HepG2 (cell line): ENCODE measurements around the gene LIME1. TPM values are rescaled to one million over a fixed set of nuclear protein-coding genes. Genes with fewer than 3 reads are reported as not detected.
A peak's percentile ranks its signal among the peaks of the same experiment; 100 is the strongest.

ENCODE experiments used
- ARNTL ChIP-seq: sonication (generic); formaldehyde crosslinking; IDR thresholded peaks from 2 replicates; pipeline ENCODE4 v1.4.0; 2020; ENCODE audit warnings: mild to moderate bottlenecking, missing genetic modification reagents
- ATF7 ChIP-seq, 2 experiments: fragments of 450-650 bp in 1 of 2; sonication (generic) in 1 of 2; formaldehyde crosslinking in 1 of 2; IDR thresholded peaks; 2 replicates each; pipeline versions ENCODE4 v1.4.0 to v1.6.1; 2016 to 2020; ENCODE audit warnings: antibody characterized with exemption in 1 of 2, mild to moderate bottlenecking in 1 of 2, missing genetic modification reagents in 1 of 2
- CEBPB ChIP-seq: IDR thresholded peaks from 2 replicates; pipeline ENCODE4 v1.6.1; 2011; ENCODE audit warnings: low read depth, low read length, improper control_type of control experiment, borderline replicate concordance
- CTCF ChIP-seq: sonication (generic); formaldehyde crosslinking; IDR thresholded peaks from 2 replicates; pipeline ENCODE4 v1.5.0; 2020; ENCODE audit warnings: mild to moderate bottlenecking, missing genetic modification reagents, moderate library complexity
- EHMT2 ChIP-seq: fragments of 200-600 bp; sonication (generic); IDR thresholded peaks from 2 replicates; pipeline ENCODE4 v1.7.0; 2017; ENCODE audit warnings: antibody characterized with exemption, low read depth, low read length, borderline replicate concordance
- ETS1 ChIP-seq: sonication (generic); formaldehyde crosslinking; IDR thresholded peaks from 2 replicates; pipeline ENCODE4 v1.4.0; 2020; ENCODE audit warnings: missing genetic modification reagents
- FOXA3 ChIP-seq: IDR thresholded peaks from 2 replicates; pipeline ENCODE4 v1.6.1; 2016; ENCODE audit warnings: missing genetic modification reagents, missing compliant biosample characterization
- FOXP1 ChIP-seq, 2 experiments: fragments of 450-650 bp in 1 of 2; IDR thresholded peaks; 2 replicates each; pipeline ENCODE4 v1.6.1; 2017 to 2018; ENCODE audit warnings: antibody characterized with exemption in 1 of 2
- GABPB1 ChIP-seq: IDR thresholded peaks from 2 replicates; pipeline ENCODE4 v1.6.1; 2016; ENCODE audit warnings: mild to moderate bottlenecking, missing genetic modification reagents, moderate library complexity, missing compliant biosample characterization
- HOXA3 ChIP-seq: sonication (generic); formaldehyde crosslinking; IDR thresholded peaks from 2 replicates; pipeline ENCODE4 v1.5.0; 2020; ENCODE audit warnings: missing genetic modification reagents
- JARID2 ChIP-seq: sonication (generic); formaldehyde crosslinking; IDR thresholded peaks from 2 replicates; pipeline ENCODE4 v1.8.1; 2023; ENCODE audit warnings: missing genetic modification reagents, inconsistent platforms; ENCODE audit not compliant: insufficient replicate concordance
- KLF15 ChIP-seq: sonication (generic); formaldehyde crosslinking; IDR thresholded peaks from 2 replicates; pipeline ENCODE4 v1.8.1; 2023; ENCODE audit warnings: borderline replicate concordance, mild to moderate bottlenecking, inconsistent platforms, missing genetic modification reagents, mixed read lengths
- NCOR1 ChIP-seq: fragments of 200-600 bp; sonication (generic); IDR thresholded peaks from 2 replicates; pipeline ENCODE4 v1.7.0; 2017; ENCODE audit warnings: antibody characterized with exemption, low read length, borderline replicate concordance
- RXRA ChIP-seq: sonication (generic); formaldehyde crosslinking; IDR thresholded peaks from 2 replicates; pipeline ENCODE4 v1.5.1; 2020; ENCODE audit warnings: missing genetic modification reagents
- SKI ChIP-seq: fragments of 450-650 bp; IDR thresholded peaks from one replicate; pipeline ENCODE4 v1.6.1; 2018; ENCODE audit warnings: mild to moderate bottlenecking; ENCODE audit not compliant: partially characterized antibody
- SNAPC2 ChIP-seq: sonication (generic); formaldehyde crosslinking; IDR thresholded peaks from 2 replicates; pipeline ENCODE4 v1.8.1; 2022; ENCODE audit warnings: mild to moderate bottlenecking, missing genetic modification reagents
- SUZ12 ChIP-seq: fragments of 150-350 bp; IDR thresholded peaks from 2 replicates; pipeline ENCODE4 v1.6.1; 2014; ENCODE audit warnings: low read depth, low read length
- YEATS2 ChIP-seq: sonication (generic); formaldehyde crosslinking; IDR thresholded peaks from 2 replicates; pipeline ENCODE4 v1.4.0; 2020; ENCODE audit warnings: missing genetic modification reagents, borderline replicate concordance
- ZNF260 ChIP-seq: sonication (generic); formaldehyde crosslinking; IDR thresholded peaks from 2 replicates; pipeline ENCODE4 v1.4.0; 2020; ENCODE audit warnings: missing genetic modification reagents, low read depth, mild to moderate bottlenecking, borderline replicate concordance
- ZNF510 ChIP-seq: sonication (generic); formaldehyde crosslinking; IDR thresholded peaks from 2 replicates; pipeline ENCODE4 v1.4.0; 2020; ENCODE audit warnings: low read depth, mild to moderate bottlenecking, missing genetic modification reagents
- ZNF615 ChIP-seq: sonication (generic); formaldehyde crosslinking; IDR thresholded peaks from 2 replicates; pipeline ENCODE4 v1.5.0; 2020; ENCODE audit warnings: mild to moderate bottlenecking, missing genetic modification reagents, borderline replicate concordance
- ZNF768 ChIP-seq: sonication (generic); formaldehyde crosslinking; IDR thresholded peaks from 2 replicates; pipeline ENCODE4 v1.4.0; 2020; ENCODE audit warnings: missing genetic modification reagents
- polyA plus RNA-seq, 8 experiments: library from polyadenylated mRNA; depleted of rRNA in 3 of 8; stranded (reverse) in 7 of 8; unstranded in 1 of 8; fragments of >200 nt; fragmentation: Illumina TruSeq in 4 of 8; extraction: Trizol in 4 of 8; gene quantifications; 2 replicates each; pipeline versions ENCODE4 v1.2.1 to v1.2.3, GENCODE V29; 2011 to 2016; ENCODE audit warnings: low read depth in 4 of 8, missing spikeins in 1 of 8, mixed read lengths in 1 of 8; ENCODE audit not compliant: insufficient read depth in 1 of 8
- total RNA-seq, 5 experiments: library from RNA; depleted of rRNA; stranded (reverse); fragments of >200 nt; fragmentation: Illumina TruSeq; extraction: Trizol; gene quantifications; 2 replicates each; pipeline ENCODE4 v1.2.3, GENCODE V29; 2016; ENCODE audit warnings: low read depth in 1 of 5
- TF ChIP-seq, protein P1 (sequence below): IDR thresholded peaks from 2 replicates; pipeline ENCODE4 v1.6.1; 2016; ENCODE audit warnings: mild to moderate bottlenecking, missing biosample characterization, missing genetic modification reagents
- TF ChIP-seq, protein P2 (sequence below), 2 experiments: sonication (generic) in 1 of 2; formaldehyde crosslinking in 1 of 2; IDR thresholded peaks; 2 replicates each; pipeline versions ENCODE4 v1.4.0 to v1.6.1; 2018 to 2020; ENCODE audit warnings: missing genetic modification reagents in 2 of 2, borderline replicate concordance in 1 of 2, low read depth in 1 of 2, mild to moderate bottlenecking in 1 of 2, missing biosample characterization in 1 of 2

Gene LIME1
- total and polyA plus RNA-seq, 2 of the 13 experiments (the other 11 are each of a cell fraction or from before 2014, with no cell fraction given): 13.0 to 61.5 TPM

DNA sequence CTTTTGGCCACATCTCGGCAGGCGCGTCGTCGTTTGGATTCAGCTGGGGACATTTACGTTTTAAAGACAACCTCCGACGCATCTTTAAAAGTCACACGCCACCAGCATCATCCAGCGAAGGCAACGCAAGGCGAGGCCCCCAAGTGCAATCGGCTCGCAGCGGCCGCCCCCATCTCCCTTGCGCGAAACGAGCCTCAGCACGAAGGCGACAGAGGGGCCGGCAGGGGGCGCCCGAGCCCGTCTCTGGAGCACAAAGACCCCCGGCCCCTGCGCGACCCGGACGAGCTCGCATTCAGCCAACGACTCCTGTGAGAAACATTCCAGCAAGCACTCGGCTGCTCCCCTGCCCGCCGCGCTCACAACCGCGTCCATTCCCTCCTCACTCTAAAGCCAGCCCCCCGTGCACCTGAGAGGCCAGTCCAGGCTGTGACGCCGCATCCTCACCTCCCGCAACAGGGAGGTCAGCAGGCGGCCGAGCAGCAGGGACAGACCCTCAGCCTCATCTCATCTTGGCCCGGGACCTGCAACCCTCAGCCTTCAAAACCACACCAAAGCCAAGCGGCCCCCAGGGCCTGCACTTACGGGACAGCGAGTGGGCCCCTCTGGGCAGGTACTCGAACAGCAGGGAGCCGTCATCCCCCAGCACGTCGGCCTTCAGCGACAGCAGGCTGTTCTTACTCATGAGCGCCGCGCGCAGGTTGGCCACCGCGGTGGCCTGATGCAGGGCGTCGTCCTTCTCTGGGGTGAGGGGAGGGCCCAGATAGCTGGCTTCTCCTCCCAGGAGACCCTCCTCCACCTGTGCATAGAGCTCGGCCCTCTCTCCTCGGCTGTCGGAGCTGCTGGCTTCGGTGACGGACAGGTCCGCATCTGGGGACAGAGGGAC is 38.9 kb downstream of the LIME1 start (continued):
- no peak for TF ChIP-seq KLF15
- peak; percentile 77 for TF ChIP-seq CTCF
- TF ChIP-seq FOXP1 (IDR thresholded peaks at IDR 0.05): no peak
- TF ChIP-seq FOXP1 (CRISPR knock-in tag; IDR thresholded peaks at IDR 0.05): no peak
- TF ChIP-seq, protein P1, sequence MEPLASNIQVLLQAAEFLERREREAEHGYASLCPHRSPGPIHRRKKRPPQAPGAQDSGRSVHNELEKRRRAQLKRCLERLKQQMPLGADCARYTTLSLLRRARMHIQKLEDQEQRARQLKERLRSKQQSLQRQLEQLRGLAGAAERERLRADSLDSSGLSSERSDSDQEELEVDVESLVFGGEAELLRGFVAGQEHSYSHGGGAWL: 0 out of 2 replicates have a peak, but pooled peaks have one; percentile 44
- 0 out of 2 replicates have a peak, but pooled peaks have one; percentile 29 for TF ChIP-seq ARNTL (CRISPR knock-in tag)
- no peak for TF ChIP-seq SUZ12
- peak; percentile 54; the same call in 1 of the 2 replicates for TF ChIP-seq HOXA3 (CRISPR knock-in tag)
- TF ChIP-seq SKI: no peak
- TF ChIP-seq NCOR1: no peak
- no peak for TF ChIP-seq ZNF260 (CRISPR knock-in tag)
- TF ChIP-seq ETS1: no peak
- TF ChIP-seq CEBPB: no peak
- TF ChIP-seq YEATS2: no peak
- peak; percentile 62; the same call in 1 of the 2 replicates for TF ChIP-seq ZNF768 (CRISPR knock-in tag)
- TF ChIP-seq, protein P2, sequence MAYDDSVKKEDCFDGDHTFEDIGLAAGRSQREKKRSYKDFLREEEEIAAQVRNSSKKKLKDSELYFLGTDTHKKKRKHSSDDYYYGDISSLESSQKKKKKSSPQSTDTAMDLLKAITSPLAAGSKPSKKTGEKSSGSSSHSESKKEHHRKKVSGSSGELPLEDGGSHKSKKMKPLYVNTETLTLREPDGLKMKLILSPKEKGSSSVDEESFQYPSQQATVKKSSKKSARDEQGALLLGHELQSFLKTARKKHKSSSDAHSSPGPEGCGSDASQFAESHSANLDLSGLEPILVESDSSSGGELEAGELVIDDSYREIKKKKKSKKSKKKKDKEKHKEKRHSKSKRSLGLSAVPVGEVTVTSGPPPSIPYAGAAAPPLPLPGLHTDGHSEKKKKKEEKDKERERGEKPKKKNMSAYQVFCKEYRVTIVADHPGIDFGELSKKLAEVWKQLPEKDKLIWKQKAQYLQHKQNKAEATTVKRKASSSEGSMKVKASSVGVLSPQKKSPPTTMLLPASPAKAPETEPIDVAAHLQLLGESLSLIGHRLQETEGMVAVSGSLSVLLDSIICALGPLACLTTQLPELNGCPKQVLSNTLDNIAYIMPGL (CRISPR knock-in tag; IDR thresholded peaks at IDR 0.05; ENCODE audit: borderline replicate concordance in 1 of 2, low read depth in 1 of 2): peak in 1 of 2 experiments; percentile 48; a peak in 2 of 4 replicates
- peak; percentile 52; the same call in 1 of the 2 replicates for TF ChIP-seq GABPB1
- no peak for TF ChIP-seq FOXA3
- no peak for TF ChIP-seq JARID2 (CRISPR knock-in tag)
- TF ChIP-seq EHMT2: no peak
- TF ChIP-seq SNAPC2 (CRISPR knock-in tag): 0 out of 2 replicates have a peak, but pooled peaks have one; percentile 45
- TF ChIP-seq ATF7 (IDR thresholded peaks at IDR 0.05): no peak
- no peak for TF ChIP-seq ATF7 (CRISPR knock-in tag; IDR thresholded peaks at IDR 0.05)
- no peak for TF ChIP-seq ZNF615 (CRISPR knock-in tag)
- peak; percentile 38; the same call in 1 of the 2 replicates for TF ChIP-seq RXRA (CRISPR knock-in tag)
- TF ChIP-seq ZNF510 (CRISPR knock-in tag): no peak
